Measurements from ENCODE around the gene GPATCH4.
"Not testable (repeated sequence)": the region's sequence is repeated elsewhere in the genome, so short reads cannot be mapped to it uniquely, and the experiment has no call there.

Gene GPATCH4

DNA sequence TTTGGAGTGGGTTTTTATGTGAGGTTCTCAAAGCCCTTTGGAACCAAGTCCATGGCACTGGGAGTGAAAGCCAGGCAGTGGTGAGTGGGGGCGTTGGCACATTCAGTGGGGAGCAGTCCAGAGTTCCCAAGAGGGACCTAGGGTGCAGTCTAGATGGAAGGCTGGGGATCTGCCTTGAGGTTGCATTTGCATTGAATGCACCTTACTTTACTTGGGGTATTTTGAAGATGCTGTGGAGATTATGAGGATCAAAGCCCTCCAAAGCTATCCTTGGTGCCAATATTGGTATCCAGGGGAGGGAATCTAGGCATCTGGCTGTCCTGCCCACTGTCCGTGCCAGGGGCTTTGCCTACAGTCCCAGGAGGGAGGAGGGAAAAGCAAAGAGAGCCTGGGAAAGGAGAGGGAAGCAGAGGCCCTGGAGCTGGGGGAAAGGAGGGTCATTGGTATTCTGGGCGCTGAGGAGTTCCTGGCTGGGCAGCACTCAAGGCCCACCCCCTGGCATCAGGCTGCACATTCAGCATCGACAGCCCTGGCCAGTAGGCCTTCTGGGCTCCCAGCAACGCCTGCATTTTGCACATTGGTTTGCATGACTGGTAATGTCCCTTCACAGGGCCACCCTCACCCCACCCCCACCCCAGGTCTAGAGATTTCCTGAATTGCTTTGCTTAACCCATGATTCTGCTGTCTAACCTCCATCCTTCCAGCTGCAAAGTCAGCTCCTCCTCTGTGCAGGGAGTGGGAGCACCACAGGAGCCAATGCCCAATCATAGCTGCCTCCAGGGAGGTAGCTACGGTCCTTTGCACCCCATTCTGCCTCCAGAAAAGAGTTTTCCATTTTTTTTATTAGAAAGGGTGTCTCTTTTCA, 39.8 kb upstream of the GPATCH4 start:
- H3K36me3 Mint-ChIP-seq (ENCODE audit: low read depth) = peaks cover 6% of the 10 kb centered on the region
- H3K27ac Mint-ChIP-seq = no peak overlapping the region
- no peaks in the 10 kb centered on the region for H3K9me3 Mint-ChIP-seq
- no peak overlapping the region for H3K4me3 Mint-ChIP-seq
- peaks cover 35% of the 10 kb centered on the region for H3K4me1 Mint-ChIP-seq (ENCODE audit: low read depth)
- peaks cover 86% of the 10 kb centered on the region for H3K27me3 Mint-ChIP-seq (ENCODE audit: low read depth)

GRCh38 chr1:156639601-156640101, 38.4 kb upstream of the GPATCH4 start:
- Mint-ChIP-seq H3K4me3 (no peak overlapping the region), H3K36me3 (ENCODE audit: low read depth) (peaks cover 6% of the 10 kb centered on the region), H3K27ac (no peak overlapping the region), H3K4me1 (ENCODE audit: low read depth) (peaks cover 28% of the 10 kb centered on the region), H3K27me3 (ENCODE audit: low read depth) (peaks cover 76% of the 10 kb centered on the region), H3K9me3 (no peaks in the 10 kb centered on the region)

DNA sequence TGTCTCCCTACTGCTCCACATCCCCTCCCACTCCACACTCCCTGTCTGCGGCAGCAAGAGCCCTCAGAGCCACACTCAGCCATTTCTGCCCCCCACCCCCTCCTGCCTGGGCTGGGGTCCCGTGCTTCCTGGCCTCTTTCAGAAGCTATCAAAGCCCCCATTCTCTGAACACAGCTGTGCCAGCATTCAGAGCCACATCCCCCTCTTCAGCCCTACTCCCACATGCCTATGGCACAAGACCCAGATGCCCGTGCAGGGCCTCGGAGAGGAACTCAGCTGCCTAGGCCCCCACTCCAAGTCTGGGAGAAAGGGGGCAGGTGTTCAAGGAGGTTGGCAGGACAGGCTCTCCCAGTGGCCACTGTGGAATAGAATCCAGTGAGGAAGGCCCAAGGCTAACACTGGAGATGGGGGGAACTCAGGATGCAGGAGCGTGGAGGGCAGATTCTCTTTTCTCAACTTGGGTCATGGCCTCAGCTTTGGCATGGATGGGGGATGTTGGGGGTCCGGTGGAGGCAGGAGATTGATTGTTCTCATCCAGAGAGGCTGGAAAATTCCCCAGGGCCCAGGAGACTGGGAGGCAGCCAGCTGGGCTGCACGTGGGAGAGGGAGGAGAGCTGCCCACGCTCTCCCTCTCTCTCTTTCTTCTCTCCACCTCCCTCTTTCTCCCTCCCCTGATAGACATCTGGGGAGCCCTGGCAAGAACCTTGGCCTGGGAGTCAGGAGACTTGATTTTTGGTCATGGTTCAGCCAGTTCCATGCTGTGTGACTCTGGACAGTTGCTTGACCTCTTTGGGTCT, 37.1 kb upstream of the GPATCH4 start:
- H3K9me3 Mint-ChIP-seq = no peaks in the 10 kb centered on the region
- peaks cover 68% of the 10 kb centered on the region for H3K27me3 Mint-ChIP-seq (ENCODE audit: low read depth)
- H3K4me1 Mint-ChIP-seq (ENCODE audit: low read depth) = peaks cover 15% of the 10 kb centered on the region
- H3K36me3 Mint-ChIP-seq (ENCODE audit: low read depth) = peaks cover 2% of the 10 kb centered on the region
- H3K4me3 Mint-ChIP-seq = no peak overlapping the region
- no peak overlapping the region for H3K27ac Mint-ChIP-seq

GRCh38 chr1:156632355-156632754, 31.1 kb upstream of the GPATCH4 start:
- H3K4me3 Mint-ChIP-seq = no peak overlapping the region
- H3K27me3 Mint-ChIP-seq (ENCODE audit: low read depth) = peaks cover 68% of the 10 kb centered on the region

GRCh38 chr1:156631152-156631551, 29.9 kb upstream of the GPATCH4 start:
- H3K27me3 Mint-ChIP-seq (ENCODE audit: low read depth) = peaks cover 68% of the 10 kb centered on the region
- not testable (repeated sequence) for H3K27ac Mint-ChIP-seq; H3K9me3 Mint-ChIP-seq; H3K4me3 Mint-ChIP-seq; H3K4me1 Mint-ChIP-seq (ENCODE audit: low read depth); H3K36me3 Mint-ChIP-seq (ENCODE audit: low read depth)

More at GRCh38 chr1:156632355-156632754, 31.1 kb upstream of the GPATCH4 start:
- Mint-ChIP-seq H3K36me3 (ENCODE audit: low read depth) (peaks cover 1% of the 10 kb centered on the region), H3K9me3 (no peaks in the 10 kb centered on the region), H3K4me1 (ENCODE audit: low read depth) (peaks cover 1% of the 10 kb centered on the region), H3K27ac (no peak overlapping the region)

- Mint-ChIP-seq H3K4me3 (no peak overlapping the region), H3K36me3 (ENCODE audit: low read depth) (peaks cover 1% of the 10 kb centered on the region), H3K4me1 (ENCODE audit: low read depth) (peaks cover 7% of the 10 kb centered on the region), H3K27me3 (ENCODE audit: low read depth) (peaks cover 72% of the 10 kb centered on the region), H3K27ac (no peak overlapping the region), H3K9me3 (no peaks in the 10 kb centered on the region)
Observed at GRCh38 chr1:156629823-156630449, 28.7 kb upstream of the GPATCH4 start.

DNA sequence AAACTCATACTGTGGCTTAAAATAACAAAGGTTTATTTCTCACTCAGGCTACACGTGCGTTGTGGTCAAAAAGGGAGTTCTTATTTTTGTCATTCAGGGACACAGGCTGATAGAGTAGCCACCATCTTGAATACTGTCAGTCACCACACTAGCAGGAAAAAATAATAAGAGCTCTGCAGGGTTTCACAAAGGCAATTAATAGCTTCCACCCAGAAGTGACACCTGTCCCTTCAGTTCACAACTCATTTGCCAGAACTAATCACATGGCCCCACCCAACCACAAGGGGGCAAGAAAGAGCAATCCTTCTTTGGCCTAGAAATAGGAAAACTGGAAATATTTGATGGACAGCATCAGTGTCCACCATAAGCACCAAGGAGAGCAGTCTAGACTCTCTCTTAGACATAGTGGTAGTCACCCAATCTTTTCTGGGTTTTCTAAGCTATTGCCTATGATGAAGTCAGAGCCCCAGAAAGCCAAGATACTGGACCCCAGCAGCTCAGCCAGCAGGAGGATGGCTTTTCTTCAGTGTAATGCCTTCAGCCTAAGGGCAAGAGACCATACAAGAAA, 26.1 kb upstream of the GPATCH4 start:
- H3K27me3 Mint-ChIP-seq (ENCODE audit: low read depth) = peaks cover 73% of the 10 kb centered on the region
- H3K4me3 Mint-ChIP-seq = no peak overlapping the region
- H3K36me3 Mint-ChIP-seq (ENCODE audit: low read depth) = peaks cover 3% of the 10 kb centered on the region
- H3K9me3 Mint-ChIP-seq = no peaks in the 10 kb centered on the region
- H3K4me1 Mint-ChIP-seq (ENCODE audit: low read depth) = peaks cover 9% of the 10 kb centered on the region
- H3K27ac Mint-ChIP-seq = no peak overlapping the region

DNA sequence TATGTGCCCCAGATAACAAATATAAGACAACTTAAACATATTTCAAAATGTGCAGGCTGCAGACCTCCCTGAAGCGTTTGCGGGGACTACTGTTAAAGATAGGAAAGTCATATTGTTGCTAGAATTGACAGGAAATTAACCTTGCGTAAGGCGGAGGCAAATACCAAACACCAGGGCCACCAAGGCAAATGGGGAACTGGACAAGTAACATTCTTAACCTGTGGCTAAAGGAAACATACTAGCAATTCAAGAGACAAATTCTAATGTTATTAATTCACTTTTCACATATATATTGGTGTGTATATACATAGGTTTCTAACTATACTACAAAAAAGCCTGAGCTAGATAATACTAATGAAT, 24.8 kb upstream of the GPATCH4 start:
- Mint-ChIP-seq H3K27me3 (ENCODE audit: low read depth) (peaks cover 74% of the 10 kb centered on the region), H3K27ac (no peak overlapping the region), H3K4me1 (ENCODE audit: low read depth) (peaks cover 9% of the 10 kb centered on the region), H3K4me3 (no peak overlapping the region), H3K9me3 (no peaks in the 10 kb centered on the region), H3K36me3 (ENCODE audit: low read depth) (peaks cover 3% of the 10 kb centered on the region)

DNA sequence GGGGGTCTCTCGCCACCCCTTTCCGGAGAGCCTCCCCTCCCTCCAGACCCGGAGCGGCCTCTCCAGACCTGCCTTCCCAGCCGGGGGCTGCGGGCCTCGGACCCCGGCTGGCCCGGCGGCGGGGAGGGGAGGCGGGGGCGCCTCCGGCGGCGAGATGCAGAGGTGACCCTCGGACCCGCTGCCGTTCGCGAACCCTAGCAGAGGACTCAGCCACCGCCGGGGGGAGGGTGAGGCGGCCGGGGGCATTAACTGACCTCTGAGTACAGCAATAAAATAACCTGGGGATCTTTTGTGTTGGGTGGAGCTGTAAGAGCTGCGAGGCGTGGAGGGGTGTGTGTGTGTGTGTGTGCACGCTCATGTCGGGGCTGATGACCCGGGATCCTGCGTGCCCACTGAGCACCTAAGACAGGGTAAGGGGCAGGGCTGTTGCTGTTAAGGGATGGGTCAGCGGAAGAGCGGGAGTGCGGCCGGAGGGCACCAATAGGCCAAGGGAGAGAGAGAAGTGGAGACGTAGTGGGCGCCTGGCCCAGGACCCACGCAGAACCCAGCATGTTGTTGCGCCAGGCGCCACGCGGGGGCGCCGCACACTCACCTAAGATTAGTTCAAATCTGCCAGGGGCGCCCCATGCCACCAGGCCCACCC, 24.3 kb upstream of the GPATCH4 start:
- H3K27ac Mint-ChIP-seq = peak overlapping the region; percentile 2
- H3K27me3 Mint-ChIP-seq (ENCODE audit: low read depth) = peaks cover 74% of the 10 kb centered on the region
- H3K9me3 Mint-ChIP-seq = no peaks in the 10 kb centered on the region
- peak overlapping the region; percentile 33 for H3K4me3 Mint-ChIP-seq
- peaks cover 9% of the 10 kb centered on the region for H3K4me1 Mint-ChIP-seq (ENCODE audit: low read depth)
- peaks cover 1% of the 10 kb centered on the region for H3K36me3 Mint-ChIP-seq (ENCODE audit: low read depth)

DNA sequence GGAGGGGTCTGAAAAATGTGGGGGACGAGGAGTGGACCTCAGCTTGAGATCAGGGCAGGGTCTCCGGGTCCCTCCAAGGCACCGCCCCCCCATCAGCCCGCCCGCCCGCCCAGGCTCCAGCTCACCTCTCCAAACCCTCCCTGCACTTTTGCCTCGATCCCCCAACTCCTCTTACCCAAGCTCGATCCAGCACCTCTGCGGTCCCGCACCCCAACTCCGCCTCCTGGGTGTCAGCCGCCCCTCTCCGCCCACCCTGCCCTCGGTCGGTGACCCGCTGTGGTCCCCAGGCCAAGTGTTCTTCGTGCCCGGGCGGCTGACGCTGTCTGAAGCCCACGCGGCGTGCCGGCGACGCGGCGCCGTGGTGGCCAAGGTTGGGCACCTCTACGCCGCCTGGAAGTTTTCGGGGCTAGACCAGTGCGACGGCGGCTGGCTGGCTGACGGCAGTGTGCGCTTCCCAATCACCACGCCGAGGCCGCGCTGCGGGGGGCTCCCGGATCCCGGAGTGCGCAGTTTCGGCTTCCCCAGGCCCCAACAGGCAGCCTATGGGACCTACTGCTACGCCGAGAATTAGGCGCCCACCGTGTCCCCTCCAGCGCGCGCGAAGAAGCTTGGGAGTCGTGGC, 23.6 kb upstream of the GPATCH4 start:
- Mint-ChIP-seq H3K27ac (no peak overlapping the region), H3K4me1 (ENCODE audit: low read depth) (peaks cover 9% of the 10 kb centered on the region), H3K36me3 (ENCODE audit: low read depth) (peaks cover 1% of the 10 kb centered on the region), H3K4me3 (no peak overlapping the region), H3K9me3 (no peaks in the 10 kb centered on the region), H3K27me3 (ENCODE audit: low read depth) (peaks cover 77% of the 10 kb centered on the region)

- Mint-ChIP-seq H3K9me3 (no peaks in the 10 kb centered on the region), H3K4me1 (ENCODE audit: low read depth) (peaks cover 10% of the 10 kb centered on the region), H3K27me3 (ENCODE audit: low read depth) (peaks cover 77% of the 10 kb centered on the region), H3K36me3 (ENCODE audit: low read depth) (peaks cover 1% of the 10 kb centered on the region), H3K27ac (no peak overlapping the region), H3K4me3 (no peak overlapping the region)
Observed at GRCh38 chr1:156623946-156624813, 22.9 kb upstream of the GPATCH4 start.

GRCh38 chr1:156622581-156623297, 21.5 kb upstream of the GPATCH4 start:
- H3K27ac Mint-ChIP-seq = no peak overlapping the region
- H3K36me3 Mint-ChIP-seq (ENCODE audit: low read depth) = peaks cover 1% of the 10 kb centered on the region
- H3K4me1 Mint-ChIP-seq (ENCODE audit: low read depth) = peaks cover 11% of the 10 kb centered on the region
- peaks cover 74% of the 10 kb centered on the region for H3K27me3 Mint-ChIP-seq (ENCODE audit: low read depth)
- no peaks in the 10 kb centered on the region for H3K9me3 Mint-ChIP-seq
- peak overlapping the region; percentile 53 for H3K4me3 Mint-ChIP-seq

Data from T-helper 1 cell treated with Interleukin-12 subunit alpha and Interleukin-12 subunit beta and Interleukin-4 antibody, amounts not matched to agents 30 μg/mL and 1 μg/mL, for 36 hours (primary cell).